HG03558 (cell line): ENCODE measurements around the gene ADAM20.
"Not testable (repeated sequence)": the region's sequence is repeated elsewhere in the genome, so short reads cannot be mapped to it uniquely, and the experiment has no call there.

Experiments used
- ATAC-seq: cut with Tn5 transposase; IDR thresholded peaks from one replicate; pipeline ENCODE4 v1.9.1; 2021; ENCODE audit warnings: moderate number of reproducible peaks; ENCODE audit not compliant: unreplicated experiment; ENCODE audit errors: extremely low read depth

ADAM20 gene

GRCh38 chr14:70534904-70535303, at the start of gene ADAM20:
ADAM20 (minus strand) TSS chr14:70535004; CDS start chr14:70524757, 10,247 bp downstream.
- no peak for ATAC-seq

GRCh38 chr14:70576891-70577290, 42.1 kb upstream of the ADAM20 start:
- ATAC-seq, result no peak

GRCh38 chr14:70573050-70573449, 38.2 kb upstream of the ADAM20 start:
- no peak for ATAC-seq

- ATAC-seq, result no peak
Observed at GRCh38 chr14:70571139-70571538, 36.3 kb upstream of the ADAM20 start.

GRCh38 chr14:70567791-70568190, 33.0 kb upstream of the ADAM20 start:
- no peak for ATAC-seq

- no peak for ATAC-seq
Observed at GRCh38 chr14:70563869-70564268, 29.1 kb upstream of the ADAM20 start.

GRCh38 chr14:70563417-70563816, 28.6 kb upstream of the ADAM20 start:
- no peak for ATAC-seq

- ATAC-seq, result no peak
Observed at GRCh38 chr14:70558356-70558755, 23.6 kb upstream of the ADAM20 start.

GRCh38 chr14:70555890-70556289, 21.1 kb upstream of the ADAM20 start:
- ATAC-seq, result no peak

- ATAC-seq, result no peak
Observed at GRCh38 chr14:70538087-70538486, 3.3 kb upstream of the ADAM20 start.

GRCh38 chr14:70536830-70537229, 2.0 kb upstream of the ADAM20 start:
- no peak for ATAC-seq

- ATAC-seq, result no peak
Observed at GRCh38 chr14:70530417-70530816, 4.4 kb downstream of the ADAM20 start.

- no peak for ATAC-seq
Observed at GRCh38 chr14:70527501-70528105, 7.2 kb downstream of the ADAM20 start.

GRCh38 chr14:70525691-70526090, 9.1 kb downstream of the ADAM20 start:
- no peak for ATAC-seq

GRCh38 chr14:70515811-70516210, 19.0 kb downstream of the ADAM20 start:
- no peak for ATAC-seq

GRCh38 chr14:70514168-70515069, 20.4 kb downstream of the ADAM20 start:
- no peak for ATAC-seq

GRCh38 chr14:70498191-70498590, 36.6 kb downstream of the ADAM20 start:
- ATAC-seq, result no peak

- no peak for ATAC-seq
Observed at GRCh38 chr14:70489579-70490200, 45.1 kb downstream of the ADAM20 start.

- ATAC-seq, result not testable (repeated sequence)
Observed at GRCh38 chr14:70477356-70478105, 57.3 kb downstream of the ADAM20 start.

GRCh38 chr14:70475459-70475858, 59.3 kb downstream of the ADAM20 start:
- ATAC-seq, result not testable (repeated sequence)
